ENCODE data around the gene HOXC4. TPM values are rescaled to one million over a fixed set of nuclear protein-coding genes. Genes with fewer than 3 reads are reported as not detected.

HOXC4 gene
- total RNA-seq, 1 donor from 2014 or later: not detected

Small RNA genes within 50 kb of the gene (microRNA-seq; reads per million reads assigned to microRNA genes)
- 1,693 reads per million, percentile 85 among the genes with 10 or more reads in this experiment for gene MIR615

Other genes with a start within 250 kb of the HOXC4 start
- not detected in 2 replicates for gene HOXC13, start 115.0 kb upstream of the HOXC4 start, total RNA-seq
- gene HOXC12, start 98.9 kb upstream of the HOXC4 start, total RNA-seq: not detected in 2 replicates
- gene HOXC11, start 80.7 kb upstream of the HOXC4 start, total RNA-seq: not detected in 2 replicates
- not detected in 2 replicates for gene HOTAIR, start 78.9 kb upstream of the HOXC4 start, total RNA-seq
- gene HOXC10, start 68.7 kb upstream of the HOXC4 start, total RNA-seq: not detected in 2 replicates
- gene HOXC9, start 53.7 kb upstream of the HOXC4 start, total RNA-seq: not detected in 2 replicates
- not detected in 2 replicates for gene HOXC8, start 44.9 kb upstream of the HOXC4 start, total RNA-seq
- gene HOXC6, start 25.4 kb upstream of the HOXC4 start, total RNA-seq: not detected in 2 replicates
- gene HOXC5, start 20.8 kb upstream of the HOXC4 start, total RNA-seq: not detected in 2 replicates
- 22.4 and 23.8 TPM in 2 replicates for gene SMUG1, start 135.2 kb downstream of the HOXC4 start, total RNA-seq
- gene CBX5, start 226.3 kb downstream of the HOXC4 start, total RNA-seq: 99.9 and 111 TPM in 2 replicates
- gene HNRNPA1, start 226.9 kb downstream of the HOXC4 start, total RNA-seq: 484 and 612 TPM in 2 replicates
- gene NFE2, start 247.2 kb downstream of the HOXC4 start, total RNA-seq: 0.29 and 0.41 TPM in 2 replicates